HepG2 (cell line): ENCODE measurements around the gene UQCRC1.

Source experiments
- ATF6 ChIP-seq: sonication (generic); formaldehyde crosslinking; conservative IDR thresholded peaks from 2 replicates; pipeline ENCODE4 v1.4.0; 2020; ENCODE audit warnings: missing genetic modification reagents
- CTCF ChIP-seq: sonication (generic); formaldehyde crosslinking; IDR thresholded peaks from 2 replicates; pipeline ENCODE4 v1.5.0; 2020; ENCODE audit warnings: mild to moderate bottlenecking, missing genetic modification reagents, moderate library complexity
- DMAP1 ChIP-seq: IDR thresholded peaks from 2 replicates; pipeline ENCODE4 v1.6.1; 2016
- EZH2 ChIP-seq: conservative IDR thresholded peaks from 2 replicates; pipeline ENCODE4 v1.6.1; 2012; ENCODE audit warnings: mild to moderate bottlenecking, low read depth, low read length, moderate library complexity
- HBP1 ChIP-seq: IDR thresholded peaks from 2 replicates; pipeline ENCODE4 v1.6.1; 2016; ENCODE audit warnings: low read depth, control low read depth
- HMGXB4 ChIP-seq, 2 experiments: sonication (generic) in 1 of 2; formaldehyde crosslinking in 1 of 2; IDR thresholded peaks; 2 replicates each; pipeline versions ENCODE4 v1.4.0 to v1.6.1; 2018 to 2020; ENCODE audit warnings: missing genetic modification reagents in 2 of 2, borderline replicate concordance in 1 of 2, low read depth in 1 of 2, mild to moderate bottlenecking in 1 of 2, missing biosample characterization in 1 of 2
- POLR2AphosphoS5 ChIP-seq: IDR thresholded peaks from 2 replicates; pipeline ENCODE4 v1.6.1; 2012; ENCODE audit warnings: low read depth, low read length
- SCMH1 ChIP-seq: sonication (generic); formaldehyde crosslinking; IDR thresholded peaks from 2 replicates; pipeline ENCODE4 v1.9.0; 2021; ENCODE audit warnings: missing genetic modification reagents, mild to moderate bottlenecking, borderline replicate concordance
- SRF ChIP-seq: IDR thresholded peaks from 2 replicates; pipeline ENCODE4 v1.6.1; 2011; ENCODE audit warnings: mild to moderate bottlenecking, low read depth, low read length, moderate library complexity
- STAG1 ChIP-seq: sonication (generic); formaldehyde crosslinking; IDR thresholded peaks from 2 replicates; pipeline ENCODE4 v1.4.0; 2020; ENCODE audit warnings: missing genetic modification reagents
- TBL1XR1 ChIP-seq: fragments of 150-350 bp; IDR thresholded peaks from 2 replicates; pipeline ENCODE4 v1.6.1; 2014; ENCODE audit warnings: borderline replicate concordance, low read length; ENCODE audit not compliant: partially characterized antibody
- TCF7L2 ChIP-seq: IDR thresholded peaks from 2 replicates; pipeline ENCODE4 v1.6.1; 2011; ENCODE audit warnings: mild to moderate bottlenecking, low read depth, low read length, moderate library complexity
- TP53 ChIP-seq: sonication (generic); formaldehyde crosslinking; conservative IDR thresholded peaks from 2 replicates; pipeline ENCODE4 v1.4.0; 2020; ENCODE audit warnings: missing genetic modification reagents

- TF ChIP-seq HMGXB4 (CRISPR knock-in tag; IDR thresholded peaks at IDR 0.05; ENCODE audit: borderline replicate concordance in 1 of 2, low read depth in 1 of 2) (no peak), POLR2AphosphoS5 (no peak), HBP1 (CRISPR knock-in tag) (no peak), STAG1 (CRISPR knock-in tag) (no peak), TBL1XR1 (no peak), ATF6 (no peak), TCF7L2 (no peak), CTCF (no peak), TP53 (no peak), DMAP1 (CRISPR knock-in tag) (no peak), SRF (no peak), SCMH1 (no peak), EZH2 (no peak)
Observed at GRCh38 chr3:48599077-48599501, 10.4 kb downstream of the UQCRC1 start.
